ENCODE data around the gene POU2F1.
"Not testable (repeated sequence)": the region's sequence is repeated elsewhere in the genome, so short reads cannot be mapped to it uniquely, and the experiment has no call there.

POU2F1 gene

GRCh38 chr1:167231873-167232450, 11.3 kb downstream of the POU2F1 start:
- no peak for DNase-seq (ENCODE audit: low spot score)

DNA sequence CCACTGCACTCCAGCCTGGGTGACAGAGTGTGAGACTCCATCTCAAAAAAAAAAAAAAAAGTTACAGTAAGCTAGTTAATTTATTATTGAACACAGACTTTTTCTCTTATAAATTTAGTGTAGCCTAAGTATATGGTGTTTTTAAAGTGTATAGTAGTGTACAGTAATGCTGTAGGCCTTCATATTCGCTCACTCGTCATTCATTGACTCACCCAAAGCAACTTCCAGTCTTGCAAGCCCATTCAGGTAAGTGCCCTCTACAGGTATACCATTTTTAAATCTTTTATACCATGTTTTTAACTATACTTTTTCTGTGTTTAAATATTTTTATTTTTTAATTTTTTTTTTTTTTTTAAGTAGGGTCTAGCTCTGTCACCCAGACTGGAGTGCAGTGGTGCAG, 12.1 kb downstream of the POU2F1 start:
- no peak for DNase-seq (ENCODE audit: low spot score)

DNA sequence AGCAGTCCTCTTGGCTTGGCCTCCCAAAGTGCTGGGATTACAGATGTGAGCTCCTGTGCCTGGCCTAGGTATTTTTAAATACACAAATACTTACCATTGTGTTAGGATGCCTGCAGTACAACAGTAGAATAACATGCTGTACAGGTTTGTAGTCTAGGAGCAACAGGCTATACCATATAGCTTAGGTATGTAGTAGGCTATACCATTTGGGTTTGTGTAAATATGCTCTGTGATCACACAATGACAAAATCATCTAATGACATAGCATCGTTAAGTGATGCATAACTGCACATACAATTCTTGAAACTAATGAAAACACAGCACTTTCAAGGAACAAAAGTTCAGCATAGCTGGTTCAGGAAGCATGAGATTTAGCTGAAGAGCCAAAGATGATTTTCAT, 12.7 kb downstream of the POU2F1 start:
- DNase-seq (ENCODE audit: low spot score): no peak

DNA sequence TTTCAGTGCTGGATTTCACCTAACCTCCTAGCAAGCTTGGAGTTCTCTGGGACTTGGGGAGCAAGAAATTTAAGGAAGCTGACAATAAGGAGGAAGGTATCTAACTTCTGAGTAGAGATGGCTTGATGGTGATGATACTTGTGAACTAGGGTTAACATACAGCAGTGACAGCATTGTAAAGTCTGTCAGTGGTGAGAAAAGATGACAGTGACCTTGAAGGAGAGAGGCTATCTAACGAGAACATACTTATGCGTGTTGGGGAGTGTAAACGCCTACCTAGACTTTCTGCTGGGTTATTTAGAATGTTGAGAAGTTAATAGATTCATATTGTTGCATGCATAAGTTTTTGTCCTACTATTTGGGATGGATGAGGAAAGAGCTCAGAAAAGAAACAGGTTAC, 16.3 kb downstream of the POU2F1 start:
- no peak for DNase-seq (ENCODE audit: low spot score)

GRCh38 chr1:167238713-167239112, 18.0 kb downstream of the POU2F1 start:
- no peak for DNase-seq (ENCODE audit: low spot score)

DNA sequence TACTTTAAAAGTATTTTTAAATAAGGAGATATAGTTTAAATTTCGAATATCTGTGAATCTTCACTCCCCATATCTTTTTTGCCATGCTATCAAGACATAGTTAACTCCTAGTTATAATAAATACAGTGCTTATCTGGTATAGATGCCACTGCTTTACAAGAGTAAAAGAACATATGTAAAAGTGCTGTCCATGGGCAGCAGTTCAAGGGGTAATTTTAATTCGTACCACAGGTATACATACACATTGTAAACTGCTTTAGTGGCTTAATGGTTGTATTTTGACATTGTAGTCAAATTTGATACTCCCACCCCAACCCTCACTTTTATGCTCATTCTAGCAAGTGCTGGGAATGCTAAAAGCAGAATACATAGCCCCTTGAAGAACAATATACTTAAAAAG, 18.6 kb downstream of the POU2F1 start:
- no peak for DNase-seq (ENCODE audit: low spot score)

GRCh38 chr1:167244244-167244643, 23.6 kb downstream of the POU2F1 start:
- DNase-seq (ENCODE audit: low spot score): no peak

DNA sequence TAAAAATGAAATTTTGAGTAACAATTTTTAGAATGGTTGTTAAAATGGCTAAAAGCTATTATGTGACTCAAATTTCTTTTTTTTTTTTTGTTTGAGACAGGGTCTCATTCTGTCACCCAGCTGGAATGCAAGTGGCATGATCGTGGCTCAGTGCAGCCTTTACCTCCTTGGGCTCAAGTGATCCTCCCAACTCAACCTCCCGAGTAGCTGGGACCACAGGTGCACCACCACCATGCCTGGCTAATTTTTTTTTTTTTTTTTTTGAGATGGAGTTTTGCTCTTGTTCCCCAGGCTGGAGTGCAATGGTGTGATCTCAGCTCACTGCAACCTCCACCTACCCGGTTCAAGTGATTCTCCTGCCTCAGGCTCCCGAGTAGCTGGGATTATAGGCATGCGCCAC, 24.5 kb downstream of the POU2F1 start:
- not testable (repeated sequence) for DNase-seq (ENCODE audit: low spot score)

GRCh38 chr1:167246971-167247370, 26.3 kb downstream of the POU2F1 start:
- no peak for DNase-seq (ENCODE audit: low spot score)

GRCh38 chr1:167247754-167248153, 27.1 kb downstream of the POU2F1 start:
- DNase-seq (ENCODE audit: low spot score): no peak

DNA sequence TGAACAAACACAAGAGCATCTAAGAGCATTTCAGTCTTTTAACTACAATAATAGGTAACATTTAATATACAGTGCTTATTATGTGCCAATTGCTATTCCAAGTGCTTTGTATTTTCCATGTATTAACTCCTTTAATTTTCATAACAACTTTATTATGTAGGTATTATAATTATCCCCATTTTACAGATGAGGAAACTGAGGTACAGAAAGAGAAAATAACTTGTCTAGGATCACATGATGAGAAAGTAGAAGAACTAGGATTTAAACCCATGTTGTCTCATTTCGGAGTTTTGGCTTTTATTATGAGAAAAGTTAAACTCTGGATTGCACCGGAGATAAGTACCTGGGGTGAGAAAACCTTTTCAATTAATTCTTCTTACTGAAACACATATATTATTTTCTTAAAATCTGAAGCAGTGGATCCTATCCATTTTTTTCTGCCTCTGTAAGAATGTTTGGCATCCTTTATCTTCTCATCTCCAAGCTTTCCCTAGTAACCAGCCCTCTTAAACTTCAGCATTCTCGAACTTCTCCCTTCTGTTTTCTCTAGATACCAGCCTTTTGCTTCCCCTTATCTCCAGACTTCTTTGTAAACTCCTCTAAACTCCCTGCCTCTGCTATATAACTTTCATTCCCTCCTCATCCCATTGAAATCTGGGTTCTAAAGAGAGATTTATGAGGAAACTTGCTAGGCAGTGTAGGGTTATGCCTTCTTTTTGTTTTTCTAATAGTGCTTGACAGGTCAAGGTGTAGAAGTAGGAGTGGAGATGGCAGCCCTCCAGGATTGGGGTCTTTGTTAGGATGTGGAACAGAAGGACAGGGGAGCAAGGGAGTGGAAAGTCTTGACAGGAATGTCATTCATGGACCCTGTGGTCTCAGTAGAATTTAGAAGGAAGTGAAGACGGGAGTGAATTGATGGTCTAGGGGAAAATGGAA, 28.3 kb downstream of the POU2F1 start:
- no peak for DNase-seq (ENCODE audit: low spot score)

- no peak for DNase-seq (ENCODE audit: low spot score)
Observed at GRCh38 chr1:167249702-167250101, 29.0 kb downstream of the POU2F1 start.

DNA sequence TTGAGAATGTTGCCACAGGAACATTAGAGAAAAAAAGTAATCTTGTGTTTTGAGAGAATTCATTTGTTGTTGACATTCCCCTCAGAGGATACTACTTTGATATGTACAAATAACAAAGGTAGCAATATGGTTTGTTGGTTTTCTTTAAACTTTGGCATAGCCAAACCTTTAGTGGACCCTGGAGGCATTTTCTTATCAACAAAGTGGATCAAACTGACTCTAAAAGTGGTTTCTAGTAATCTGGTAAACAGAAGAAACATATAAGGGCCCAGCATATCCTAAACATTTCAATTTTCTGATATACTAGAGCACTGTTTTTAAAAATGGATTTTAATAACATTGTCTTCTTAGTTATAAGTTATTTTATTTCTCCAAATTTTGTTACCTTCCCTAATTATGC, 29.8 kb downstream of the POU2F1 start:
- DNase-seq (ENCODE audit: low spot score): no peak

DNA sequence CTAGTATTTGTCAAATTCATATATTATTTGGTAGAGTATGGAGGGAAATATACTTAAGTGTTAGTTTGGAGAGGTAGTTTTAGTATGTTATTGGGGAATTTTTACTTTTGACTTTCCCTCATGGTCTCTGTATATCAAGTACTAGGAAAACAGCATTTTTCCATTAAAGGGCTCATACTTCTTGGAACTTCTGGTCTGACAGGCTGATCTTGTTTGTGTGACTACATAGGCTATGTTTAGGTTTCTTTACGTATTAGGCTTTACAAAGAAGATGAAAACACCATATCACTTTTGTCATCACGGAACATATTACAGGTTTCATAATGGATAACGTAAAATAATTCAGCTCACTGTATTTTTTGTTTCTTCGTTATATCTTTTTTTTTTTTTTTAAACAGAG, 30.8 kb downstream of the POU2F1 start:
- no peak for DNase-seq (ENCODE audit: low spot score)

GRCh38 chr1:167252986-167253385, 32.3 kb downstream of the POU2F1 start:
- DNase-seq (ENCODE audit: low spot score): no peak

- peak; percentile 63 for DNase-seq (ENCODE audit: low spot score)
Observed at GRCh38 chr1:167258858-167259257, 38.2 kb downstream of the POU2F1 start.

DNA sequence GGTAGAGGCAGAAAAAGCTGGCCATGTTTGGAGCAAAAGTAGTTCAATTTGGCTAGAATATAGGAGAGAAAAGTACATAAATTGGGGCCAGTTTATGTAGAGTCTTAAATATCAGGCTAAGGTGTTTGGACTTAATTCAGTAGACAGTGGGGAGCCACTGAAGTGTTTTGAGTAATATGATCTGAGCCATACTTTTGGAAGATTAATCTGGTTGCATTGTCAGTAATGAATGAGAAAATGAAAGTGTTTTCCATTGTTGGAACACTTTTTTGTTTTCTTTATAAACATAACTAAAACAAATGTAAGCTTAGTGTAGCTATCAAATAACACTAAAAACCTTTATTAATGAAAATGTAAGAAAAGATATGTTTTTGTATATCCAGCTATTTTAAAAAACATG, 42.1 kb downstream of the POU2F1 start:
- DNase-seq (ENCODE audit: low spot score): no peak

GRCh38 chr1:167263344-167263743, 42.7 kb downstream of the POU2F1 start:
- no peak for DNase-seq (ENCODE audit: low spot score)

DNA sequence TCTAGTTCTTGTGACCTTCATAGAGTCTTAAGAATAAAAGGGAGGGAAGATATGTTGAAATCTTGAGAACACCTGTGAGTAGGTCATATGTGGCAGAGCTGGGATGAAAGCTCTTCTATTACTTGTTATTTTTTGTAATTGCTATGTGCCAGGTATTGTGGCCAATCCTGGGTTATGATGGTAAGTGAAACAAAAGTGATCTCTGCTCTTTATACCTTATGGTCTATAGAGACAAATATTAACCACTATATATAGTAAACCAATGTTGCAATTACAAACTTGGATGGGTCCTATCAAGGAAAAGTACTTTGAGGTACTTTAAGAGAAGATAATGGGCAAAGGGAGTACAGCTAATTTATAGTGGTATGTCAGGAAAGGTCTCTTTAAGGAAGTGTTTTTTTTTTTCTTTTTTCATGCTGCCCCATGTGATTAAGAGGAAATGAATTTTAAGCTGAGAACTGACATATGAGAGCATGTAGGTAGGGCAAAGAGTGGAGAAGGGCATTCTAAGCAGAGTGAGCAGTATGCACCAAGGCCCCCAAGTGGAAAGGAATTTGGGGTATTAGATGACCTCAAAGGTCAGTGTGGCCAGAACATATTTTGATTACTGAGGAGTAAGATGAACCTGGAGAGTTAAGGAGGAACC, 43.3 kb downstream of the POU2F1 start:
- no peak for DNase-seq (ENCODE audit: low spot score)

DNA sequence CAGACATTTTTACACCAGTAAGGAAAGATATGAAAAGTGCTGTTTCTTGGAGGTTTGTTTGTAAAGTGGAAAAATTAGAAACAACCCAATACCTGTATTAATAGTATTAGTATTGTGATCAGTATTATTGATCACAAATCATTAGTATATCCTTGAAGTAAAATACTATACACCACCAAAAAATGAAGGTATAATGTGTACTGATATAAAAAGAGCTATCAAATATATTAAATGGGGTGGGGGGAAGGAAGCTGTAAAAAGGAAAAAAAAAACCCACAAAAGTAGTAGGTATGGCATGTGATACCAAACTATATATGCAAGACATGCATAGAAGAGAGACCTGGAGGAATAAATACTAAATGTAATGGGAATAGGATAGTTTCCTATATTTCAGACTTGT, 46.3 kb downstream of the POU2F1 start:
- no peak for DNase-seq (ENCODE audit: low spot score)

GRCh38 chr1:167268347-167268787, 47.7 kb downstream of the POU2F1 start:
- DNase-seq (ENCODE audit: low spot score): no peak

DNA sequence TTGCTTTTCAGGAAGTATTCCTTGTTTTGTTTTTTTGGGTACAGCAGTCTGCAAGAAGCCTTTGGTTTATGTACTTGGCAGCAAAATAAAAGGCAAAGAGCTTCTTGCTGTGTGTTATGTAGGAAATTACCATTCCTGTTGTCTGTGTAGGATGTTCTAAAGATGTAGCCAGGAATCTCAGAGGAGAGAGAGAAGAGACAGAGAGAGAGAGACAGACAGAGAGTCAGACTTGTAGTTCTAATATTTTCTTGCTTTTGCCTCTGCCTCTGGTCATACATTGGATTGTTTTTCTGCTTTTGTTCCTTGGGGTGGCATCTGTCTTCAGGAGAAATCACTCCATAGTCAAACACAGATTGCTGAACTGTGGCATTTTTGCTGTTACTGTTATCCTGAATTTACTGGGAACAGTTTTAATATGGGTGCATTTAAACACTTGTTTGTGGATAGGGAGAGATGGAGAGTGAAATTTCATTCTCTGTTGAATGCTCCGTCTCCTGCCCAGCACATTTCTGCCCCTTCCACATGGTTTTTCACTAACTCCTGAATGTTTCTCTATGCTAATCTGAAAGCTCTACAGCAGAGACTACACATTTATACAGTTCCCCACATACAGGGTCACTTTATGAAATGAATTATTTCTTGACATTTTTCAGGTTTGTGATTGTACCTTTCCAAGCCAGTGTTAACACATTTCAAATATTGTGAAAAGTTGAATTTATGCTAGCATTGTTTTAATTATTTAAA, 49.8 kb downstream of the POU2F1 start:
- DNase-seq (ENCODE audit: low spot score): no peak

Measured in cerebellar cortex (tissue), 1 donor.